HG03432 (cell line): ENCODE data around the gene LYL1.

Experiments
- ATAC-seq: cut with Tn5 transposase; IDR thresholded peaks from one replicate; pipeline ENCODE4 v1.9.1; 2021; ENCODE audit warnings: mild to moderate bottlenecking, moderate library complexity; ENCODE audit not compliant: unreplicated experiment

The LYL1 gene

DNA sequence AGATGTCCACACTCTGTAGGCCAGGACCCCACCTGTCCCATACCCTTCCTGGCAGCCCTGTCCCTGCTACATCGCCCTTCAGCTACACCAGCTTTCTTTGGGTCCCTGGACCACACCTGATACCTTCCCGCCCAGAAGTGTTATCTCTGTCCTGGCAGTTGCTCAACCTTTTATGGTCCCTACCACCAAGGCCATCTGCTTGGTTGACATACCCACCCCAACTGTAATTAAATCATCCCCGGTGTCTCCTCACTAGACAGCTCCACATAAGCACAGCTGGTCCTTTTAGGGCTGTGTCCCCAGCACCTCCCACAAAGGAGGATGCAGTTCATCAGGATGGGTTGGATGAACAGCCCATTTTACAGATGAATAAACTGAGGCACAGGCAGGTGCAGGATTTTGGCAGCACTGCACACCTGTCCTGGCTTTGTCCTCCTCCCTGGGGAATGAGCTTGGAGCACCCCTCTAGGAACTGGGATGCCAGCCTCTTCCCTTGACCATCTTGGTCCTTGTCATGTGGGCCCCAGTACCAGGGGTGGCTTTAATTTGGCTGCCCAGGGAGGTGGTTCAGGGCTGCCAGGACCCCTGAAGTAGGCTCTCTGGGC lies 28.3 kb upstream of the LYL1 start:
- no peak for ATAC-seq

DNA sequence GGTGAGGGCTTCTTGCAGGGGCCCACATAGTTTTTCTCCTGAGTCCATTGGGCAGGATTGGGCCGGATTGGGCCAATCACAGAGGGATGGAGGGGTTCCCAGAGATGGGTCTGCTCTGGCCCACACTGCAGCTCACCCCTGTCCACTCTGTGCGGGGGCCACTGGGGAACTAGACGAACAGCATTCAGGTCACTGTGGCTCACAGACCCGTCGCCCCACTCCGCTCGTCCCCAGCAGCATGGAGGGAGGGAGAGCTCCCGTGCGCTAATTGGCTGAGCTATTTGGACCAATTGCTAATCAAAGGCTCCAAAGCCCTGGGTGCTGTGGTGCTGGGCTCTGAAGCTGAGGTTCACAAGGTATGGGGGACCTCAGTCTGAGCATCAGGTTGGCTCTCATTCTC lies 26.7 kb upstream of the LYL1 start:
- no peak for ATAC-seq

DNA sequence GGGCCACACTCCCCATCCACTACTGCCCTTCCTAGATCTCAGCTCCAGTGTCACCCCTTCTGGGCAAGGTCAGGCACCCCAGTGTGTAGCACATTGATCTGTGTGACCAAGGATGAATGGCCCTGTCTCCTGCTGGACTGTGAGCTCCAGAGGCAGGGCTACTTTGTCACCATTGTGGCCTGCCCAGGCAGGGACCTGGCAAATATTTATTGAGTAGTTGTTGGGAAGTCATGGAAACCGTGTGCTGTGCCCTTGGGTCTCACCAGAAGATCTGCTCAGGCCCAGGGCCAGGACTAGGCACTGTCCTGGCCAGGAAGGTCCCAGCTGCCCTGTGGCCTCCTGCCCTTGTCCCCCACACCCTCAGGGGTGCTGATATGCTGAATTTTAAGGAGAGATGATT lies 25.9 kb upstream of the LYL1 start:
- no peak for ATAC-seq

DNA sequence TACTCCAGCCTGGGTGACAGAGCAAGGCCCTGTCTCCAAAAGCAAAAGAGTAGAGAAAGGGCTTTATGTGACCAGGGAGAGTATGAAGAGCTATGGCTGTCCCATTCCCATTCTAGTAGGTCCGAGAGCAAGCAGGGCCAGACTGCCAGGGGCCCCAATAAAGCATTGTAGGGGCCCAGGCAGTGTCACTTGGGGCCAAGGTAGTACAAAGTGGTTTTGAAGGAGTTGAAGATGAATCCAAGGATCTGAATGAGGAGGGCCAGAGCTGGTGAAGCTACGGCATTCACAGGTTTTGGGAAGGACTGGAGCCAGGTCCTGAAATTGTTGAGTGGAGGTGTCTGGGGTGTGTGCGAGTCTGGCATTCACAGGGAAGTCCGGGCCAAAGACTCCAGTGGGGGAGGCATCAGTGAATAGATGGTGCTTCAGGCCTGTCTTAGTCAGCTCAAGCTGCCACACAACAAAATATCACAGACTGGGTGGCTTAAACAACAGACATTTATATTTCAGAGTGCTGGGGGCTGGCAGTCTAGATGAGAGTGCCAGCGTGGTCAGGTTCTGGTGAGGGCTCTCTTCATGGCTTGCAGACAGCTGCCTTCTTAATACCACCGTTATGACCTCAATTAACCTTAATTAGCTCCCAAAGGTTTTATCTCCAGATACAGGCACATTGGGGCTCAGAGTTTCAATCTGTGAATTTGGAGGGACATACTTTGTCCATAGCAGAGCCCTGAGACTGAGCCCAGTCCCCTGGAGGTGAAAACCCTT lies 25.3 kb upstream of the LYL1 start:
- ATAC-seq, result no peak

DNA sequence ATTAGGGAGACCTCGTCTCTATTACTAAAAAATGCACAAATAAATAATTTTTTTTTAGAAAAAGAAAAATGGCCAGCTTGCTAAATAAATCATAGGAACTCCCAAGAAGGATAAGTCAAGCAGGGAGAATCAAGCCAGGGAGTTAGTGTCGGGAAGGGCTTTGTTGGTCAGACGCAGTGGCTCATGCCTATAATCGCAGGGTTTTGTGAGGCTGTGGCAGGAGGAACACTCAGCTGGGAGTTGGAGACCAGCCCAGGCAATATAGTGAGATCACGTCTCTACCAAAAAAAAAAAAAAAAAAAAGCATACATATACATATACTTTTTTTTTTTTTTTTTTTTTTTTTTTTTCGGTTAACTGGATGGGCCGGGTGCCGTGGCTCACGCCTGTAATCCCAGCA lies 24.4 kb upstream of the LYL1 start:
- ATAC-seq, result no peak

DNA sequence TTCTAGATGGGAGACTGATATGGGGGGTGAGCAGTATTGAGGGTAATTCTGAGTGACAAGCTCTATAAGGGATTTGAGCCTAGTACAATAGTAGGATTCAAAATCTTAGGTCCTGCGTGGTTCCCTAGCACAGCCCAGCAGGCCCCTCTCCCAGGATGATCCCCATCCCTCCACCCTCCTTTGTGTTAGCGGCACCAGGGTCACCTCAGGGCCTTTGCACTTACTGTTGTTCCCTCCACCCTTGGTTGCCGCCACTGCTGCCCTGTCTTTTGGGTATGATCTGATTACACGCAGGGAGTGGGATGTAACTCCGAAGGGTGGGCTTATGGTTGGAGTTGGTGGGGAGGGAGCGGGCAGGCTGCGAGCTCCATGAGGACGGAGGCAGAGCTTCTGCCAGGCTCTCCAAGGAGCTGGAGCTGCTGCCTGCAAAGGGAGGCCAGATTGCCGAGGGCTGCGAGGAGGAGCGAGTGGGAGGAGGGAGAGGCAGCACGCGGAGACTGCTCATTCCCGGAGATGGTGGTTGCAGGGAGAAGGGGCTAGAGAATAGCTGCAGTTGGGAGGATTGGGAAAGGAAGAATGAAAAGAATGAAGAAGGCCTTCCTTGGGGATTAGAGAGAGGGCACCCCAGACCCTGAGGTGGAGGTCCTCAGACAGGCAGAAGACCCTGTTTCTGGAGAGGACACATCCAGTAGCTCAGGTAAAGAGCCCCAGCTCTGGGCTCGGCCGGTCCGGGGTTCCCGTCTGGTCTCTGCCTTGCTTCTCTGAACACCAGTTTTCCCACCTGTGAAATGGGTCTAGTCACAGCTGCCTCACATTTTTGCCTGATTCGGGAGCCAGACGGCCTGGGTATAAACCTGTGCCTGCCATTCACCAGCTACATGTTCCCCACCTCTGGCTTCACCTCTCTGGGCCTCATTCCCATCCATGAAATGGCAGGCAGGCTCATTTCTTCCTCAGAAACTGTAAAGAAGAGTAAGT lies 20.6 kb upstream of the LYL1 start:
- ATAC-seq, result no peak

DNA sequence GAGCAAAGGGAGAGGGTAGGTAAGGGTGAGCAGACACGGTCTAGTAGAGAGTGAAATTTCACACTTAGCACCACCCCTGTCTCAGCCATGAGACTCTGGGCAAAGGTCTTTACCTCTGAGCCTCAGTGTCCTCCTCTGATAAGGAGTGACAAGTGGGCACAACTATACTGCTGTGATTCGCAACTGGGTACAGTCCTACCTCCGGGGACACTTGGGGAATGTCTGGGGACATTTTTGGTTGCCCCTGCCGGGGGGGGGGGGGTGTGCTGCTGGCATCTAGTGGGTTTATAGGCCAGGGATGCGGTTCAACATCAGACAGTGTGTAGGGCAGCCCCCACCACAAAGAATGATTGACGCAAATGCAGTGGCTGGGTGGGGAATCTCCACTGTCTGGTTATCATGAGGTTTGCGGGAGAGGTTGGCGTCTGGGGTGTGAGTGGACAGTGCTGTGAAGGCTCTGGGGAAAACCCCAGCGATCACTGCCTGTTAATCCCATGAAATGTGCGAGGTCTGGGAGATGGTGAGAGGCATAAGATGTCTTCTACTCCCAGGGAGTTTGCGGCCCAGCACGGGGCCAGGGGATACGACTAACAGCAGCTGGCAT lies 19.7 kb upstream of the LYL1 start:
- no peak for ATAC-seq

DNA sequence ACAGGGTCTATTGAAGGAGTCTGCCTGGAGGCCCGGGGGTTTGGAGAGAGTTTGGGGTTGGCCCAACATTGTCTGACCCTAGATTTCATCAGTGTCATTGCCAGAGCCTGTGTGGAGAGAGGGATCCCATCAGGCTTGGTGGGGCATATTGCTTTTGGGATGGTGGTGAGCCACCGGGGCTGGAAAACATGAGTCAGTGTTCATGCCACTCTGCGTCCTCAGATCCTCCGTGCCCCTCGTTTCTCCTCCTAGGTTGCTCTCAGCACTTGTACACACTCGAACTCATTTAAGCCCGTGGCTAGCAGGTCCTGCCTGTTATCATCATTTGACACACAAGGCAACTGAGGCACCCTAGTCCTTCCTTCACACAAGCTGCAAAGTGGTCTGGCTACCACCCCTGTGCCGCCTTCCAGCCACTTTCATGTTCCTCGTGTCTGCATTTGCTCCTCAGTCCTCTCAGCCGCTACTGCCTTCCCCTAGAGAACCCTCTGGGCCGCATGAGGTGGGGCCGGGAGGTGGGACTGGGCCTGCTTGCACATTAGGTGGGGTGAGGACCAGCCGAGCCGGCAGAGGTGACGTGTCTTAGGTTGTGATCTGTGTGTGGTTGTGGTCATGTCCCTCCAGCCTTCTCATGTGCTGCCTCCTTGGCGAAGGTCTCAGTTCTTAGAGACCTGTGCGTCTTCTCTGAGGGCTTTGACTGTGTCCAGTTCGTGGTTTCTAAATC lies 19.1 kb upstream of the LYL1 start:
- ATAC-seq, result no peak

DNA sequence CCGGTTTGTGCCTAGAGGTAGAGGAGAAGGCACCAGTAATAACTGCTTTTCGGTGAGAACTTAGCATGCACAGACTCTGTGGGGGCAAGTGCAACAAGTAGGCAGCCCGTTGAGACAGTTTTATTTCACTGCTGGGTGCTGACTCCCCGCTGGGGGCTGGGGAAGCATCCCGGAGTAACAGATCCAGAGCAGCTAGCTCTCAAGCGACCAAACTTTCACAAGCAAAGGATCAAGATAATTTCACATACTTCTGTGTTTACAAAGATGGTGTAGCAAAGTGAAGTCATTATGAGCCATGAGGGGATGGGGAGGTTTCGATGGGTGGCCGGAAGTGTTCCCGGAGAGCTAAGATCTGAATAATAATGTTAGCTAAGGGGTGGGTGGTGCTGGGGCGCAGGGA lies 18.2 kb upstream of the LYL1 start:
- ATAC-seq, result no peak

DNA sequence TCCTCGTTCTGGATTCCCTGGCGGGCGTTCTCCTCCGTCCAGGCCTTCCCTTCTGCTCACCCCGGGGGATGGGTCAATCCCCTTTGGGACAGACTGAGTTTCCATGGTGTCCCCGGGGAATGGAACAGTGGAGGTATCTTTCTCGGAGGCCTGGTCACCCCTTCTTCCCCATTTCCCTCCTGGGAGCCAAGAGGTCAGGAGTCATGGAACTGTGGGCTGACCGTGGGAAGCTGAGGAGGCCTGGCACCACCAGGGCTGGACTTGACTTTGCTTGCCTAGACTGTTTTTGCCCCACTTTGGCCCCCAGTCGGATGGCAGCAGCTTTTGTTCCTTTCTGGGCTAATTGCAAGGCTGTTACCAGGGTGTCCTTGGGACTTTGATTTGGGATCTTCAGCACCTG lies 17.4 kb upstream of the LYL1 start:
- ATAC-seq, result no peak

DNA sequence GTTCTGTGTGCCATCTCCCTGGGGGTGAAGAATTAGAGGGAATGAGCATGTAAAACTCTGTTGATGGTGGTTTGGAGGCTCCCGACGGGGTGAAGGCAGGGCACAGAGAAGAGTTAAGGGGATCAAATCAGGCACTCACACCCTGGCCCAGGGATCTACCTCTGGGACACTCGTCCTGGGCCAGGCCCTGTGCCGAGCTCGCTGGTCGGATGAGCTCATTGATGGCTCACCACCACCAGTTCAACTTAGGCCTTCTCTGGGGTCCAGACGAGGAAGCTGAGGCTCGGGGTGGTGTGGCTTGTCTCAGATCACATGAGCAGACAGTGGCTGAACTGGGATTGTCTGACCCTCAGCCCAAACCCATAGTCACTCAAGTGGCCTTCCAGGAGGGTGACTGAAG lies 17.0 kb upstream of the LYL1 start:
- ATAC-seq, result no peak

DNA sequence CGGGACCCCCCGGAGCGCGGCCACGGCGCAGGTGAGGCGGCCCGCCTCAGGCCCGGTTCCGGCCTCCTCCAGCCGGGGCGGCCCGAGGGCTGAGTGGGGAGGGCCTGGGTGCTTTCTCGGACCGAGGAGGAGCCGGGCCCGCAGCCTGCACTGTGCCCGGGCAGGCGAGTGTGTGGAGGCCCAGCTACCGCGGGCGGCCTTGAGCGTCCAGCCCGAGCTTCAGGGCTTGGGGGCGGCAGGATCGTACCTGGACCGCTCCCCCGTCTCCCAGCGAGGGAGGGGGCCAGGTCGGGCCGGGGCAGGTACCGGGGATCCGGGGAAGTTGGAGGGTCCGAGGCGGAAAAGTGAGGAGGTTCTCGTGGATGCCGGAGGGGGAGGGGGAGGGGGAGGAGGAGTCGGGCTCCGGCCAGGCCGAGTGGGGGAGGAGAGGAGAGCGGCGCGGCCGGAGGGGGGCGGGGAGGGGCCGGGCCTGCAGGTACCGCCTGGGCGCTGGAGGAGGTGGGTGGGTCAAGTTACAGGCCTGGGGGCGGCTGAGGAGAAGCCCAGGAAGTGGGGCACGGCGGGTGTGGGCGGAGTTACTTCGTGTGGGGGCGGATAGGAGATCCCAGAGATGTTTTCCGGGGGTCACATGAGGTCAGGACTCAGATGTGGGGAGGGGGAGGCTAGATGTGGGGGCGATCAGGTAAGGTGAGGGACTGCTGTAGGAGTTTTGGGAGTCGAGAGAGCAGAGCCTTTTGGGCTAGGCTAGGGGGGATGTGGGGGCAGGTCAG lies 16.0 kb upstream of the LYL1 start:
- peak; percentile 7 for ATAC-seq

DNA sequence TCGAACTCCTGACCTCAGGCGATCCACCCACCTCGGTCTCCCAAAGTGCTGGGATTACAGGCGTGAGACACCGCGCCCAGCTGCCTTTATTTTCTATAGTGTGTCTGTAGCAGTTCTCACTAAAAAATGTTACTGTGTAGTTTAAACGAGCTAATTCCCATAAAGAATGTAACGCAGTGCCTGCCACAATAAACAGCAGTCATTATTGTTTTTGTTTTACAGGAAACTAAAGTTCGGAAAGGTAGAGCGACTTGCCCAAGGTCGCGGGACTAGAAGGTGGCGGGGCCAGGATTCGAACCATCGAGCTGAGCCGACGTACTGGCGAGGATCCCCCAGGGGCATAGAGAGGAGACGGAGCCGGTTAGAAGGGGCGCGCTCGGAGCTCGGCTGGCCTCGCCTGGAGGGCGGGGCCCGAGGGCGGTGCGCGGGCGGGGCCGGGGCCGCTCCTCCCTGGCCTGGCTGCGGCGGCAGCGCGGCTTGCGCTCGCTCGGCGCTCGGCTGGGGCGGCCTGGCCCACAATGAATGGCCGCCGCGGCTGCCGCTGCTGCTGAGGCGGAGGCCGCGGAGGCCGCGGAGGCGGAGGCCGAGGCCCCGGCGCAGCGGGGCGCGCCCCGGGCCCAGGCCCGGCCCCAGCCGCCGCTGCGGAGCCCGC lies 15.2 kb upstream of the LYL1 start, which contains the start of gene NACC1:
NACC1 (plus strand) TSS at position 493 of the 652 bp plus-strand sequence. CDS start 16,944 bp downstream, outside the sequence.
- peak; percentile 69 for ATAC-seq

DNA sequence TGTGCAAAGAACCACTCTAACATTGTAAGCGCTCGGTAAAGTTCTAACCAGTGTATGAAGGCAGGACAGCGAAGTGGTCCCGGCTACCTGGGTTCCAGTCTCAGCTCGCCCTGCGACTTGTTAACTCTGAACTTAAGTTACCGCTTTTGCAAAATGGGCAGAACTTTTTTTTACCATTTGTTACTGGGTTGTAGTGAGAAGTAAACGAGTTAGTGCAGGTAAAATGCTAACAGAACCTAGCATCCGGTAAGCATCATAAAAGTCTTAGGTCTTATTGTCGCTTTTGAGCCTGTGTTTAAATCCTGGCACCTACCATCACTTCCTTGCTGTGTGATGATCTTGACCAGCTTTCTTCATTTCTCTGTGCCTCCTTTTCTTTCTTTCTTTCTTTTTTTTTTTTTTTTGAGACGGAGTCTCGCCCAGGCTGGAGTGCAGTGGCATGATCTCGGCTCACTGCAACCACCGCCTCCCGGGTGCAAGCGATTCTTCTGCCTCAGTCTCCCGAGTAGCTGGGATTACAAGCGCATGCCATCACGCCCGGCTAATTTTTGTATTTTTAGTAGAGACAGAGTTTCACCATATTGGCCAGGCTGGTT lies 14.6 kb upstream of the LYL1 start:
- no peak for ATAC-seq

DNA sequence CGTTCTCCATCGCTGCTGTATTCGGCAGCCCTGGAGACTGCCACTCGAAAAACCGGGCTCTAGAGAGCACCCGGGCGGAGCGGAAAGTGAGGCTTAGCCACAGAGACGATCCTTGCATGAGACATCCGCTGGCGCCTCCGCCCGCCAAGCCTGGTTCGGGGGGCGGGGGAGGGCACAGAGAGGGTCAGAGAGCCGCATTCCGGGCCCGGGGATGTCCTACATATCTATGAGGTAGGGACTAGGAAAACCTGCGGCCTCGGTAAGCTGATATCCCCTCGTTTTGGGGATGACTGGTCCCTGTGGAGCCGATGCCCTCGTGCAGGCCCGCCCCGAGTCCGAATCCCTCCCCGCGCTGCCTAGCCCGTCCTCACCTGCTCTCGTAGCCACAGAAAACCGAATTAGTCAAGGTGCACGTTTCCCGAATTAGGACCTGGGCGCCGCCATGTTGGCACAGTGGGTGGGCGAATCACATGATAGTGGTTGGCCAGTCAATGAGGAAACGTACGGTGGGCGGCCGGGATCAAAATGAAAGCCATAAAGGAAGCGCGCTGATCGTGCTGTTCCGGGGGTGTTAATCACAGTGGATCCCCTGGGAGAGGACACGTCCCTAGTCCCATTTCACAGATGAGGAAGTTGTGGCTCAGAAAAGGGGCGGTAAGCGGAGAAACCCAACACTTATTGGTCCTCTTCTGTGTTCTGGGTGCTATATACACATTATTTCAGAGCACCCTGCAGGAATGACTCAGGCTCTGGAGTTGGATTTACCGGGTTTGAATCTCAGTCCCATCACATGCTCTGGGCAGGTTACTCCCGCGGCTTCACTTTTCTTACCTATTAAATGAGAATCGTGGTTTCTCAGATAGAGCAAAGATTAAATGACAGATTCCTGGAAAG lies 13.9 kb upstream of the LYL1 start, which contains the start of gene TRMT1:
TRMT1 (minus strand) TSS at position 459 of the 894 bp plus-strand sequence; CDS start at position 118, 341 bp downstream.
- ATAC-seq, result peak; percentile 52

DNA sequence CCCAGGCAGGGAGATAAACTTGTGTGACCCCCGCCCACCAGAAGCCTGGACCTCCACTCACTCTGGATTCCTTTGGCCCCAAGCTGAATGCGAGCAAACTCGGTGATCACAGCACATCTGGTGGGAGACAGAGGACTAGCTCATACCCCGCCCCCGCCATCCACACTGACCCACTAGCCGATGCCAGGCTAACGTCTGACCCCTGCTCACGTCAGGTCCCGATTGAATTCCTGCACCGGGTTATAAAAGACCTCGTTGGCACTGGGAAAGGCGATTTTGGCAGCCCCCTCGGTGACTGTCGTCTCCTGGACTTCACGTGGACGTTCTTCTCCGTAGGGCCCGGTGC lies 13.3 kb upstream of the LYL1 start:
- ATAC-seq, result no peak

DNA sequence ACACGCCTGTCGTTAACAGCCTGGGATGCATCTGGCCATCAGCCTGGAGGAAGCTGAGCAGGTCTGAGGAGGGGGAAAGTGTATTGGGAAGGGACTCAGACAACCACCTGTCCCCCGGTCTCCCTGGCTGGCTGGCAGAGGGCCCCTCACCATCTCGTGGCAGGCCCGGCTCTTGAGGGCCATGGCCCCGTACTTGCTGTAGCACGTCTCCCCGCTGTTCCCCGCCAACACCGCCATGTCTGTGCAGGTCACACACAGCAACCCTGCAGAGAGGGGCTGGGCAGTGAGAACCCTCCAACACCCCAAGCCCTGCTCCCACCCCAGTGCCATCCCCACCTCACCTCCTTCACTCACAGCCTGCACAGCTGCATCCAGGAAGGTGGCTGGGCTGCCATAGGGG lies 9.9 kb upstream of the LYL1 start:
- no peak for ATAC-seq

DNA sequence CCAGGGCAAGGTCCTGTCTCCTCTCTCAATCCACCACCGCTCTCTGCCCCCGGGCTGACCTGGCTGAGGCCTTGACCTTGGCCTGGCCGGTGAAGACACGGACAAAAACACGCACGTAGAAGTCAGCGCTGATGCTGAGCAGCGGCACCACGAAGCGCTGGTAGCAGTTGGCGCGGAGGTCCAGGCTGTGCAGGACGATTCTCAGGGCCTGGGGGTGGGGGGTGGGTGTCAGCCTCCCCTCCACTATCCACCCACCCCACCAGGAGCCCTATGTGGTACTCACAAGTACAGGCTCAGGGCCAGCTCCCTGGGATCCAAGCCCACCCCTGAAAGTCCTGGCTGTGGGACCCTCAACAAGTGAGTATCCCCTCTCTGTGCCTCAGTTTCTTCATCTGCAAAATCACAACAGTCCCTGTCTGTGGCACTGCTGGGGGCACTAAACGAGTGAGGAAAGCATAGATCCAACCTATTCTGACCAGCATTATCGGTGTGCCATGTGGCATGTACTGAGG lies 7.5 kb upstream of the LYL1 start:
- no peak for ATAC-seq
